Measurements from ENCODE around the gene CDCA7L.
"Not testable (repeated sequence)": the region's sequence is repeated elsewhere in the genome, so short reads cannot be mapped to it uniquely, and the experiment has no call there.

Gene CDCA7L

DNA sequence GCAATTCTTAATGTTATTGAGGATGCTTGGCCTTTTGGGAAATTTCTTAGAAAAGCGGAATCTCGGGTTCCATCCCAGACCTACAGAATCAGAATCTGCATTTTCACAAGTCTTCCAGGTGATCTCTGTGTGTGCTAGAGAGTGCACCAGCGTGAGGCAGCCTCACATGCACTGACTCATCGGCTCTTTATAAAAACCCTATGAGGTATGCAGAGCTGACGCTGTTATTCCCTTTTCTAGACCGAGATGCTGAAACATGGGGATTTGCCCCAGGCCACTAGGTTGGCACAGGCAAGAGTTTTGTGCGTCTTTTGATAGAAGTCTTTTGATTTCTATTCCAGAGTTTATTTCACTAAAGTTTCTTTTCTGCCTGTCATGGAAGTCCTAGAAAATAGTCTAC, 61.2 kb downstream of the CDCA7L start:
- TF ChIP-seq, protein P1, sequence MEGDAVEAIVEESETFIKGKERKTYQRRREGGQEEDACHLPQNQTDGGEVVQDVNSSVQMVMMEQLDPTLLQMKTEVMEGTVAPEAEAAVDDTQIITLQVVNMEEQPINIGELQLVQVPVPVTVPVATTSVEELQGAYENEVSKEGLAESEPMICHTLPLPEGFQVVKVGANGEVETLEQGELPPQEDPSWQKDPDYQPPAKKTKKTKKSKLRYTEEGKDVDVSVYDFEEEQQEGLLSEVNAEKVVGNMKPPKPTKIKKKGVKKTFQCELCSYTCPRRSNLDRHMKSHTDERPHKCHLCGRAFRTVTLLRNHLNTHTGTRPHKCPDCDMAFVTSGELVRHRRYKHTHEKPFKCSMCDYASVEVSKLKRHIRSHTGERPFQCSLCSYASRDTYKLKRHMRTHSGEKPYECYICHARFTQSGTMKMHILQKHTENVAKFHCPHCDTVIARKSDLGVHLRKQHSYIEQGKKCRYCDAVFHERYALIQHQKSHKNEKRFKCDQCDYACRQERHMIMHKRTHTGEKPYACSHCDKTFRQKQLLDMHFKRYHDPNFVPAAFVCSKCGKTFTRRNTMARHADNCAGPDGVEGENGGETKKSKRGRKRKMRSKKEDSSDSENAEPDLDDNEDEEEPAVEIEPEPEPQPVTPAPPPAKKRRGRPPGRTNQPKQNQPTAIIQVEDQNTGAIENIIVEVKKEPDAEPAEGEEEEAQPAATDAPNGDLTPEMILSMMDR (IDR thresholded peaks at IDR 0.05; ENCODE audit: low read depth, low read length), result no peak
- H3K4me3 ChIP-seq (replicated peaks in 1 of 2; ENCODE audit: low read depth in 2 of 2, low read length in 2 of 2), result no peak overlapping the region
- DNase-seq (ENCODE audit: low read depth in 2 of 2), result no peak

DNA sequence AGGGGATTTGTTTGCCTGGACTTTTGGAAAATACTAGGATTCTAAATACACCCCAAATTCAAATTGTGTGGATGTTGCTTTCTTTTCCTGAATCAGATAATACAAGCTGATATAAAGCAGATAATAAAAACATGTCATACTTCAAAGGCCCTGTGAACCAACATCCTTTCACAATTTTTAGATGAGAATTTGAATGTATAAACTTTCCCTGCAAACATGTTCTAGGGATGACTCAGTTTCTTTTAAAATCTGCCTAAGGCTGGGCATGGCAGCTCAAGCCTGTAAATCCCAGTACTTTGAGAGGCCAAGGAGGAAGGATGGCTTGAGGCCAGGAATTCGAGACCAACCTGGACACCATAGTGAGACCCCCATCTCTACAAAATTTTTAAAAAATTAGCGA, 62.2 kb downstream of the CDCA7L start:
- not testable (repeated sequence) for H3K4me3 ChIP-seq (replicated peaks in 1 of 2; ENCODE audit: low read depth in 2 of 2, low read length in 2 of 2); DNase-seq (ENCODE audit: low read depth in 2 of 2)

DNA sequence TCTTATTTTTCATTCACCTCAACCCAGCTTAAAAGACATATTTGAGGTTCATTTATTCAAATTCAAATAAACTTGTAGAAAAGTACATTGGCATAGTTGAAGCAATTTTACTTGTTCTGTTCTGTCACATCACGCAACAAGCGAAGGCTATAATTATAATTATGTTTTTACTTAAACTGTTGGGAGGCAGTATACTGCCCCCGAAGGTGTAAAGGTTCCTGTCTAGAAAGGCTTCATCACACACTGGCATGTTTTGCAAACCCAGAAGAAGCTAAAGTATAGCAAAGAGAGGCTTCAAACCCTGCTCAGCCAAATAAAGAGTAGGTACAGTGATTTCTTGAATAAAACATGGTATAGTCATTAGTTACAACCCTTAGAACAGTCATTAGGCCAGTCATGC, 62.6 kb downstream of the CDCA7L start:
- H3K4me3 ChIP-seq (replicated peaks in 1 of 2; ENCODE audit: low read depth in 2 of 2, low read length in 2 of 2), result no peak overlapping the region
- no peak for DNase-seq (ENCODE audit: low read depth in 2 of 2)
- TF ChIP-seq, protein P1 (IDR thresholded peaks at IDR 0.05; ENCODE audit: low read depth, low read length), result no peak

DNA sequence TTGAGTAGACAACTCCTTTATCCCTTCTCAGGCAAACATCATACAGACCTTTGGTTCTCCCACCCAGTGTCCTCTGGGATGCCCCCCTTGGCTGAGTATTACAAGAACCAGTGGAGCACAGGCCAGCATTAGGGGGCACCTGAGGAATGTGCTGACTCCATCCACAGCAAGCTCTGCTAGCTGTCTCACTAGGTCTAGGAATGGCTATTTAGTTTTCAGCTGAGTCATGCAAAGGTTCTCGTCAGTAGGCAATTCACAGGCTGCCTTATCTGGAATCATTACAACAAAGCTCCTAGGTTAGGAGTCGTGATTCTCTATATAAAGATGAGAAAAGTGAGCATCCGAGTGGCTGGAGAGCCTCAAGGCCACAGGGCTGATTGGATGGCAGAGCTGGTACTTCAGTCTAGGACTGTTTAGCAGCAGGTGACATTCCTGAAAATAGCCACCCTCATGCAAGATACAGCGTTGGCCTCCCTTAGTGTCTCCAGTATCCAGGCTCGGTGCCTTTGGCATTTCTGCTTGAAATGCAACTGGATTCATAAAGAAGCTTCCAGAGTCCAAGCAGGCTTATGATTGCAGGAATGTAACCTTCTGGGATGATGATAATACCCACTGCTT, 75.8 kb downstream of the CDCA7L start:
- TF ChIP-seq, protein P1 (IDR thresholded peaks at IDR 0.05; ENCODE audit: low read depth, low read length), result no peak
- H3K4me3 ChIP-seq (replicated peaks in 1 of 2; ENCODE audit: low read depth in 2 of 2, low read length in 2 of 2), result no peak overlapping the region
- DNase-seq (ENCODE audit: low read depth in 2 of 2), result peak; percentile 23 to 39

DNA sequence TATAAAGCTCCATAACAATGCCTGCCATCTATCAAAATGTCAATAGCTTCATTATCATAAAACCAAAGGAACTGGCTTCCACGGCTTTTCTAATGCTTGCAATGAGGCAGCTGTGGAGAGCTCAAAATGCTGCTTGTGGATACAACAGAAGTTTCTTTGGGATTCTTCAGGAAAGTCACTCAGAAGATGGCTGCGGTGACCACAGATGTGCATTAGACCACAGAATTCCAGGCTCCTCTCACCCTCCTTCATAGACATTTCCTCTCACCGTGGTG, 77.2 kb downstream of the CDCA7L start:
- TF ChIP-seq, protein P1 (IDR thresholded peaks at IDR 0.05; ENCODE audit: low read depth, low read length), result no peak
- no peak for DNase-seq (ENCODE audit: low read depth in 2 of 2)
- no peak overlapping the region for H3K4me3 ChIP-seq (replicated peaks in 1 of 2; ENCODE audit: low read depth in 2 of 2, low read length in 2 of 2)

DNA sequence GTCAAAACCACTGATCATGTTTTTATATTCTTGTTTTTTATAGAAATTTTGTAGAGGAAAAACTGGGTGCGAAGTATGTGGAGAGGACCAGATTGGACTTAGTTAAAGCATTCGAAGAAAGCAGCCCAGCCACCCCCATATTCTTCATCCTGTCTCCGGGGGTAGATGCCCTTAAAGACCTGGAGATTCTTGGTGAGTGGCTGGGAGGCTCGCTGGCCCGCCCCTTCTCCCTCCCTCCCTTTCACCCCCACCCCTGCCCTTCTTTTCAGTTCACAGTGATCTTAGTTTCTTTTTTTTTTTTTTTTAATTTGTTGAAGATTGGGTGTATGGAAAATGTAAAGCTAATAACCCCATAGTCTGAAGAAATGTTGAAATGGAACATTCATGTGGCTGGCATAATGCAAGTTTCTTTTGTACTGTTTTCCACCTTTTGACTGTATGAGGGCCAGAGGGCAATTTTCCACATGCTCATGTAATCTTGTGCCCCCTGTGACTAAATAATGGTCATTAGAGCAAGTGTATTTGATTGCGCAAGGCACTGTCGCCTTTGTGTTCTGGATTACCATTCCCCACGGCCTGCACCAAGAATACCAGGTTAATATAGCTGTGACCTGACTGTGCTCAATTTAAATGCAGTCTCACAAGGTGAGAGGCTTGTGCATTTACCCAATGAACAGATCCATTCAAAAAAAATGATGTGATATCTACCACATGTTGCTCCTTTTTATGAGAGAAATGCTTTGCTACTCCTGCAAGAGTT, 77.7 kb downstream of the CDCA7L start:
- H3K4me3 ChIP-seq (replicated peaks in 1 of 2; ENCODE audit: low read depth in 2 of 2, low read length in 2 of 2), result no peak overlapping the region
- DNase-seq (ENCODE audit: low read depth in 2 of 2), result no peak
- TF ChIP-seq, protein P1 (IDR thresholded peaks at IDR 0.05; ENCODE audit: low read depth, low read length), result no peak

DNA sequence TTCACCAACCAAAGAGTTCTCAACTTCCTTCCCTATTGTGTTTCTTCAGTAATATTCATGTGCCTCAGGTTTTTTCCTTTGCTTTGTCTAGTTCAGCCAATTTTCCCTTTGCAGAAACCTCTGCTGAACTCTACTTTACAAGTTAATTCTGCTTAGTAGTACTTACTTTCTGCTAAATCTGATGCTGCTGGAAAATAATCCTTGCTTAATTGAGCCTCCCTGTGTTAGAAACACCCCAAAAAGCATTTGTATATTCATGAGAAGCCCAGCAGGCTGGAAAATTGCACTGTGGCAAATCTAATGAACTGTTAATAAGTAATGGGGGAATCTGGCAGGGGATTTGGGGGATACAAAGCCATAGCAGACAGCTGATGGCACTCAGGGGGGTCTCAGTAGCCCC, 78.5 kb downstream of the CDCA7L start:
- no peak overlapping the region for H3K4me3 ChIP-seq (replicated peaks in 1 of 2; ENCODE audit: low read depth in 2 of 2, low read length in 2 of 2)
- TF ChIP-seq, protein P1 (IDR thresholded peaks at IDR 0.05; ENCODE audit: low read depth, low read length), result no peak
- DNase-seq (ENCODE audit: low read depth in 2 of 2), result no peak

Measured in cardiac fibroblast (primary cell).